Lung (tissue), 12 donors: ENCODE data around the gene MYO16. TPM values are rescaled to one million over a fixed set of nuclear protein-coding genes. Genes with fewer than 3 reads are reported as not detected.
"Not testable (repeated sequence)": the region's sequence is repeated elsewhere in the genome, so short reads cannot be mapped to it uniquely, and the experiment has no call there.

Experiments
- ATAC-seq: fragments of 200-7000 bp; cut with Tn5 transposase; one replicate; pipeline ENCODE4 v1.9.1; 2020; ENCODE audit warnings: moderate number of reproducible peaks; ENCODE audit not compliant: insufficient read depth, low FRiP score
- DNase-seq, 3 donors: peaks; one replicate each; pipeline ENCODE4 v3.0.0-alpha.2; 2013 to 2017
- H3K27ac ChIP-seq, 2 donors: one replicate each; pipeline ENCODE4 v1.5.1; 2013; ENCODE audit warnings: mild to moderate bottlenecking in 2 of 2, moderate library complexity in 2 of 2, control low read depth in 1 of 2, inconsistent platforms in 1 of 2, low read depth in 1 of 2, low read length in 1 of 2
- H3K27me3 ChIP-seq, 3 donors: one replicate each; pipeline ENCODE4 v1.5.1; 2013; ENCODE audit warnings: low read length in 2 of 3; ENCODE audit not compliant: control insufficient read depth in 3 of 3, insufficient read depth in 3 of 3
- H3K36me3 ChIP-seq, 4 donors: one replicate each; pipeline ENCODE4 v1.5.1; 2013; ENCODE audit warnings: low read length in 4 of 4, mild to moderate bottlenecking in 1 of 4, moderate library complexity in 1 of 4; ENCODE audit not compliant: control insufficient read depth in 4 of 4, insufficient read depth in 4 of 4
- H3K4me1 ChIP-seq, 5 donors: one replicate each; pipeline ENCODE4 v1.5.1; 2013; ENCODE audit warnings: low read length in 5 of 5, mild to moderate bottlenecking in 2 of 5, moderate library complexity in 1 of 5; ENCODE audit not compliant: control insufficient read depth in 5 of 5, insufficient read depth in 5 of 5
- H3K4me3 ChIP-seq: one replicate; pipeline ENCODE4 v1.5.1; 2013; ENCODE audit warnings: mild to moderate bottlenecking, control low read depth, moderate library complexity
- H3K9ac ChIP-seq, 2 donors: one replicate each; pipeline ENCODE4 v1.5.1; 2013; ENCODE audit warnings: low read length in 2 of 2, control low read depth in 1 of 2; ENCODE audit not compliant: insufficient read depth in 1 of 2
- H3K9me3 ChIP-seq, 4 donors: one replicate each; pipeline ENCODE4 v1.5.1; 2013; ENCODE audit warnings: low read length in 3 of 4, mild to moderate bottlenecking in 1 of 4, moderate library complexity in 1 of 4; ENCODE audit not compliant: control insufficient read depth in 4 of 4, insufficient read depth in 3 of 4
- CTCF ChIP-seq: IDR thresholded peaks from 2 replicates; pipeline ENCODE4 v1.5.1; 2012; ENCODE audit warnings: mild to moderate bottlenecking; ENCODE audit errors: control extremely low read depth, extremely low read depth
- WGBS, 2 donors: extraction: QIAGEN DNeasy Blood & Tissue Kit; methylation state at CpG; one replicate each; pipeline ENCODE4 v1.1.7; 2013; 5-methylcytosine and 5-hydroxymethylcytosine counted together
- polyA plus RNA-seq, 2 donors: library from polyadenylated mRNA; stranded (reverse); fragments of 200-250 nt; gene quantifications; one replicate each; pipeline ENCODE4 v1.2.1, GENCODE V29; 2013
- total RNA-seq, 2 donors: library from RNA; depleted of rRNA in 1 of 2; stranded (reverse); fragments of >200 nt in 1 of 2; gene quantifications; one replicate each; pipeline ENCODE4 v1.2.1, GENCODE V29; 2014 to 2021
- donor health status: control.
- donor health status: control.
- donor health status: Bipolar disorder and iron deficiency.
- donor health status: healthy.
- donor health status: DM: yes; HTN: yes; CAD: no.

MYO16 gene
- total and polyA plus RNA-seq, 4 donors: 0.12 to 13.8 (median 0.88) TPM

- no peak for TF ChIP-seq CTCF
- Histone ChIP-seq H3K9me3 (no peaks in the 10 kb centered on the region), H3K27me3 (peaks cover 0 to 2% (median 0%) of the 10 kb centered on the region in 3 donors), H3K36me3 (no peaks in the 10 kb centered on the region), H3K9ac (no peak overlapping the region), H3K4me1 (no peaks in the 10 kb centered on the region), H3K27ac (no peak overlapping the region), H3K4me3 (no peak overlapping the region)
- no peak for DNase-seq
- no peak for ATAC-seq
- WGBS, 2 donors: 85 to 93% methylated on average over 2 of the region's 2 CpGs
Observed at GRCh38 chr13:108779308-108779707, 149.9 kb downstream of the MYO16 start.

- Histone ChIP-seq H3K36me3 (no peaks in the 10 kb centered on the region), H3K4me1 (no peaks in the 10 kb centered on the region), H3K9ac (no peak overlapping the region), H3K9me3 (no peaks in the 10 kb centered on the region), H3K4me3 (no peak overlapping the region), H3K27ac (no peak overlapping the region), H3K27me3 (no peaks in the 10 kb centered on the region)
- DNase-seq: no peak
- no peak for TF ChIP-seq CTCF
- 83 to 95% methylated on average over 3 of the region's 3 CpGs for WGBS, 2 donors
- no peak for ATAC-seq
Observed at GRCh38 chr13:108780706-108781105, 151.3 kb downstream of the MYO16 start.

GRCh38 chr13:108781312-108781711 lies 151.9 kb downstream of the MYO16 start:
- WGBS, 2 donors: 66 to 84% methylated on average over 4 of the region's 4 CpGs

DNA sequence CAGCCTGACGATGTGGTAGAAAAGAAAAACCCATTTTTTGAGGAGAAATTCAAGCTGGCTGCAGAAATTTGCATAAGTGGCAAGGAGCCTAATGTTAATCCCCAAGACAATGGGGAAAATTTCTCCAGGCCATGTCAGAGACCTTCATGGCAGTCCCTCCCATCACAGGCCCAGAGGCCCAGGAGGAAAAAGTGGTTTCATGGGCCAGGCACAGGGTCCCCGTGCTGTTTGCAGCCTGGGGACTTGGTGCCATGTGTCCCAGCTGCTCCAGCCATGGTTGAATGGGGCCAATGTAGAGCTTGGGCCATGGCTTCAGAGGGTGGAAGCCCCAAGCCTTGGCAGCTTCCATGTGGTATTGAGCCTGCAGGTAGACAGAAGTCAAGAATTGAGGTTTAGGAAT lies 153.1 kb downstream of the MYO16 start:
- H3K9me3 ChIP-seq, DNase-seq, H3K4me3 ChIP-seq, H3K27ac ChIP-seq, H3K4me1 ChIP-seq, H3K36me3 ChIP-seq, H3K9ac ChIP-seq, ATAC-seq, H3K27me3 ChIP-seq: not testable (repeated sequence)
- 68 to 74% methylated on average over 2 of the region's 2 CpGs for WGBS, 2 donors

More at GRCh38 chr13:108781312-108781711, 151.9 kb downstream of the MYO16 start:
- no peaks in the 10 kb centered on the region for H3K9me3 ChIP-seq
- H3K4me1 ChIP-seq: no peaks in the 10 kb centered on the region
- DNase-seq (no peak), ATAC-seq (no peak)
- H3K27ac ChIP-seq: no peak overlapping the region
- TF ChIP-seq CTCF: no peak
- H3K27me3 ChIP-seq: no peaks in the 10 kb centered on the region
- H3K36me3 ChIP-seq: no peaks in the 10 kb centered on the region
- no peak overlapping the region for H3K9ac ChIP-seq
- no peak overlapping the region for H3K4me3 ChIP-seq
